Panc1 (cell line): ENCODE measurements around the gene RABGAP1.

Experiments used
- CTCF ChIP-seq: fragments of 450-650 bp; IDR thresholded peaks from 2 replicates; pipeline ENCODE4 v1.5.1; 2017; ENCODE audit warnings: mild to moderate bottlenecking
- POLR2AphosphoS5 ChIP-seq: IDR thresholded peaks from 2 replicates; pipeline ENCODE4 v1.6.1; 2012; ENCODE audit warnings: mild to moderate bottlenecking, low read depth, low read length, moderate library complexity
- REST ChIP-seq, 2 experiments: IDR thresholded peaks; 2 replicates each; pipeline ENCODE4 v1.6.1; 2011 to 2012; ENCODE audit warnings: low read depth in 2 of 2, control low read depth in 1 of 2, low read length in 1 of 2, mild to moderate bottlenecking in 1 of 2, moderate library complexity in 1 of 2; ENCODE audit not compliant: insufficient read depth in 1 of 2
- SIN3A ChIP-seq: IDR thresholded peaks from 2 replicates; pipeline ENCODE4 v1.6.1; 2012; ENCODE audit warnings: low read depth, mild to moderate bottlenecking, low read length, moderate library complexity, borderline replicate concordance; ENCODE audit not compliant: insufficient read depth
- TCF7L2 ChIP-seq: IDR thresholded peaks from 2 replicates; pipeline ENCODE4 v1.6.1; 2011; ENCODE audit warnings: mild to moderate bottlenecking, low read depth, low read length, inconsistent platforms

DNA sequence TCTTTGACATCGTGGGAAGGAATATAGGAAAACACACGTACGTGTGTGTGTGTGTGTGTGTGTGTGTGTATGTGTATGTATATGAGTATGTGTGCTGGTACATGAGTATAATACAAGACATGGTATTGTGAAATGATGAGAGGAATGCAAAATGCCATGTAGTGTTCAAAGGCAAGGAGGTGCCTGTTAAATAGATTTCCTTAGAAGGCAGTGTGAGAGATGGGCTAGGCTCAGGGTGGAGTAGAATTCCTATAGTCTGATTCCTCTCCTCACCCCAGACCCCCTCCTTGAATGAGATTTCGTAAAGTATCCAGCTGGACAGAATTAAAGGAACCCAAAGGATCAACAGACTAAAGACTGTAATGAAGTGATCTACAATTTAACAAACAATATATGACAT lies 103.8 kb downstream of the RABGAP1 start:
- TF ChIP-seq CTCF (no peak), REST (IDR thresholded peaks at IDR 0.05; ENCODE audit: insufficient read depth in 1 of 2, low read depth in 2 of 2, low read length in 1 of 2) (no peak), POLR2AphosphoS5 (no peak), TCF7L2 (no peak), SIN3A (no peak)
